HCEC 1CT (cell line): Measurements from ENCODE around the gene SOX5.

Experiments
- DNase-seq: peaks from one replicate; pipeline ENCODE4 v3.0.0-alpha.2; 2017

Gene SOX5

DNA sequence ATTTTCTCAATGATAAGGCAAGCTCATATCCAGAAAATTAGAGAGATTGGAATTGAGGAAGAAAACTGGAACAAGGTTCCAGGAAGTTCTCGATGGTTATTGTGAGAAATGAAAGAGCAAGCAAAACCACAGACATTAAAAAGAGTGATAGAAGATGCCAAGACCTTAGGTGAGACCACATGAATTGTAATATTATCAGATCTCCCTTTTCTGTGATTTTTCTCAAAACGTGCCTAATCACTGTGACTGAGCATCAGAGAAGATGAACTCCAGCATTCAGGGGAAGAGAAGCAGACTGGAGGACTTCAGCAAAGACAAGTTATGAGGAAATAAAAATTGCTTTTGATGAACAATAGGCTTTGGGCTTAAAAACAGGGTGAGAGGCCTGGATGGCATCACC lies 278.8 kb downstream of the SOX5 start:
- no peak for DNase-seq

DNA sequence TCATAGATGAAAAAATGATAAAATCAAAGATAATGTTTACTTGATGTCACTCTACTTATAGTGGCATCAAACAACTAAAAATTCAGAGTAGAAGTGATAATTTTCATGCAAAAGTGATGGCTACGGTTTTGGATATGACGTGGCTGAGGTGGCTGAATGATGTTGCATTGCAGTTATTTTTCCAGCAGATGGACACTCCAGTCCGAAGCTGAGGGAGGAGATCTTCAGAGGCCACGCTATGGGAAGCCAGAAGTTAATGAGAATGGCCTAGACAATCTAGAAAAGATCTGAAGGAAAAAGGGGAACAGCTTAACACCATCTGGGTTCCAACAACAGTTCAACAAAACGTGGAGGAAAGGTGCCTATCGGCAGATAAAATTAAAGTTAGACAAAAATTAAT lies 279.8 kb downstream of the SOX5 start:
- DNase-seq, result no peak

DNA sequence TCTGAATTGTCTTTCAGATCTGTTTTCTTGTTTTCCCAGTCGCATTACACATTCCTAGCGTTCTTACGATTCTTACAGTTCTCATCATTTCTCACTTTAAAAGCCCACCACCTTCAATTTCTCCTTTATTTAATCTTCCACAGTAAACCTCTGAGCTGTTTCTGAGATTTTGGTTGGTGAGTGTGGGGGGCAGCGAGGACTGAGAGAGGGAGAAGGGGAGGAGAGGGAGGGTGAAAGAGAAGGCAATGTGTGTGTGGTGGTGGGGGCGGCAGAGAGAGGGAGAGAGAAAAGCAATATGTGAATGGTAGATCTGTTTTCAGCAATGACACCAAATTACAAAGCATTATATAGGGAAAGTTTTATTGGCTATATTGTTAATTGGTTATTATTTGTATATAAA lies 282.6 kb downstream of the SOX5 start:
- DNase-seq, result no peak

DNA sequence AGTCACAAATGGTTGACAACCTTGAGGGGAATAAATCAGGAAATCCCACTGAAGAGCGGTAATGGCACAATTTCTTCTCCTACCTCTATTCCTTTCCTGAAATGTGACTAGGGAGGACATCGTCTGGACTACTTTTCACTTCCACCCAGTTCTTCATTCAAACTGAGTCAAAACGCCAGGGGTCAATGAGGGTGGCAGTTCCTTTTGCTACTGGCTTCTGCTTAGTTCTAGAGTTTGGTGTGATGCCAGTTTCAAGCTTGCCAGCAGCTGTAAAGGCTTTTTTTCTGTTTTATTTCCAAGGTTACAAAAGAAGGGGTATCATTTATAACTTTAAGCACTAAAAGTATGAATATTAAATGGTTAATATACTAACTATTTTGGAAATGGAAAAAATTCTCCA lies 286.5 kb downstream of the SOX5 start:
- DNase-seq, result no peak

DNA sequence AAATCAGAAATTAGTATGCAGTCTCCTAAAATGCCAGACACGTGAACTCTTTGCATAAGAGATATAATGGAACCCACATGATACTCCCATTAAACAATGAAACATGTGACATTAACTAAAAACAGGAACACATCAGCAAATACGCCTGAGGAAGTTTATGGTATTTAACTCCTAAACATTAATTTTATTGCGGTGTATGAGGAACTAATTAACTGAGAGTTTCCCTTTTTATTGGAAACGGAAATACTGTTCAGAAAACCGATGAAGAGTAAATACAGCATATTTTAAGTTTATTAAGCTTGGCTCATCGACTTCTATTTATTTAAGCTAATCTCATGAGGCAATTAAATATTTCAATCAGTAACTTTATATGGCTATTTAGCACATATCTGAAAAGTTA lies 290.3 kb downstream of the SOX5 start:
- DNase-seq, result no peak

DNA sequence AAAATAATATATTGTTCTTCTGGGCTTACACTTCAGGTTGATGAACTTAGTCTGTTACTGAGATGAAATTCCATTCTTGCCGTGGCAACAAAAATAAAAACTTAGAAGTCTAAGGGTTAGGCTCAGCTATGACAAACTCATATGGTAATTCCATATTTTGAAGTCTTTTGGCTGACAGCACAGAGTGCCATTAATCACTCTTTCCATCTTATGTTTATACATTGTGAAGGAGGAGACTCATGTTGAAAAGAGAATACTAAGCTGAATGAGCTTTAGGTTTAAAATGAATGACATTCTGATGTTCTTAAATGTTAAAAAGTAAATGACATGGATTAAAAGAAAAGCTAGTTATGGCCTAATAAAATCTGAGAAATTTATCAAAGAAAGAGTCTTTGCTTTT lies 291.9 kb downstream of the SOX5 start:
- DNase-seq, result no peak

DNA sequence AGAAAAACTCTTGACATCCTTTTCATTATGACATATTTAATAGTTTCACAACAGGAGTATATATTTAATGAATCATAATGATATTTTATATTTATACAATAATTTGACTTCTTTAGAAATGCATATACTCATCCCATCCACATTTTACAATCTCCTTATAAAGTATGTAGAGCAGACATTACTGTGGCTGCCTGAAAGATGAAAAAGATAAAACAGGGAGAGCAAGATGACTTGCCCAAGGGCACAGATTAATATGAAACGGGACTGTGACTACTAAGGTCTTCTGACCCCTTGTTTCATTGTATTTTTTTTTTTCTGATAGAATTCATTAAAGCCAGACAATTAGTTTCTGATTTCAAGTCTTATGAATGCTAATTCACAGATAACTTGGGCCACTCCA lies 293.6 kb downstream of the SOX5 start:
- no peak for DNase-seq

DNA sequence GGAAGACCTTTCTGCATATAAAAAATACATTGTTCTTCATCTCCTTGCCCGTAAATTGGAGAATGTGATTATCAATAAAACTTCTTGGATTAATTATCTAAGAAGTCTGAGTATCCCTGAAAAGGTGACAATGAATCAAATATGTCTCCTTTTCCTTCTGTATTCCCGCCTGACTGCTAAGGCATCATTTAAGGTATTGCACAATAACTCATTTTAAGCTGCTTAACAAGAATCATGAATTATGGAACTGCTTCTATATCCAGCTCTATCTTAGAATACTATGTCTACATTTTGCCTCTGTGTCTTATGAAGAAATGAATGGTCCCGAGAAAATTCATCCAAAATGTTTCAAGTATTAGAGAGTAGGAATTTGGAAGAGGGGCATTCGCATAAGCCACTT lies 294.4 kb downstream of the SOX5 start:
- no peak for DNase-seq

DNA sequence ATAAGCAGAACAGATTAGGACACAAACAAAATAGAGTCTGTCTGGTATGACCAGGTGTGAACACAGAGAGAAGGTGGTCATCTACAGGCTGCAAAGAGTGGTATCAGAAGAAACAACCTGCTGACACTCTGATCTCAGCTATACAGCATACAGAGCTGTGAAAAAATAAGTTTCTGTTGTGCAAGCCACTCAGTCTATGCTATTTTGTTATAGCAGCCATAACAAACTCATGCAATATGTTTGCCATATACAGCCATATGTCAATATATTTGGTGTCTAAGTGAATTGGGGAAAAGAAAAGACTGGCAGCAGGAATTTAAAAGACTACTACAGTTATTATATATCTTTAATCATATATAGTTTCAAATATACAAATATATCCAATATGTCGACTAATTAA lies 300.9 kb downstream of the SOX5 start:
- DNase-seq, result no peak

DNA sequence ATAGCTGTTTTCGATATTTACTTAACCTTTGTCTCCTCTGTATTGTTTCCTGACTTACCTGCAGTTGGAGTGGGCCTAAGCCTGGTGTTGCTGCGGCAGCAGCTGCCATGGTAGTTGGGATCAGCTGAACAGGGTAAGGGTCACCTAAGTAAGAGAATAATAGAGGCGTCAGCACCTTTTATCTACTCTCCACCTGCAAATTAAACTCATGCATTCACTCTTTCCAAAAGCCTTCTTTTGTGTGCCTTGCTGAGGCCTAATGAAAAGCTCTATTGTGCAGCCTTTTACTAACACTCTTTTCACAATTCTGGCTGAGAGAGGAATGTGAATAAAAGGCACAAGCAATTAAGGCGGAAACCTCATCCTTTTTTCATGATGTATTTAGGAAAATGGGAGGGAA lies 308.7 kb downstream of the SOX5 start:
- no peak for DNase-seq

DNA sequence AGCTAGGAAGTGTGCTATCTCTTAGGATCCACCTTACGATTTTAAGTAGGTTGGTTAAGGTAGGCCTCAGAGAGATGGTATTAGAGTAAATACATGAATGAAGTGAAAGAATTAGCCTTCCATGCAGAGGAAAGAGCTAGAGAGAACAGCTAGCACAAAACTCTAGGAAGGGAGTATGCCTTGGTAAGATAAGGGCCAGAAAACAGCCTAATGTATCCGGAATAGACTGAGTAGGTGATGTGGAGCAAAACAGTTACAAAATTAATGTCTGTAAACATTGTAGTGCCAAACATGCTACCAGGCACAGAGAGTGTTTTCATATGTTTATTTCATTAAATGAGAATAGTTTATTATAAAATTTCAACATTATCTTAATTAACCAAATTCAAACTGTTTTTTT lies 315.1 kb downstream of the SOX5 start:
- DNase-seq, result no peak

DNA sequence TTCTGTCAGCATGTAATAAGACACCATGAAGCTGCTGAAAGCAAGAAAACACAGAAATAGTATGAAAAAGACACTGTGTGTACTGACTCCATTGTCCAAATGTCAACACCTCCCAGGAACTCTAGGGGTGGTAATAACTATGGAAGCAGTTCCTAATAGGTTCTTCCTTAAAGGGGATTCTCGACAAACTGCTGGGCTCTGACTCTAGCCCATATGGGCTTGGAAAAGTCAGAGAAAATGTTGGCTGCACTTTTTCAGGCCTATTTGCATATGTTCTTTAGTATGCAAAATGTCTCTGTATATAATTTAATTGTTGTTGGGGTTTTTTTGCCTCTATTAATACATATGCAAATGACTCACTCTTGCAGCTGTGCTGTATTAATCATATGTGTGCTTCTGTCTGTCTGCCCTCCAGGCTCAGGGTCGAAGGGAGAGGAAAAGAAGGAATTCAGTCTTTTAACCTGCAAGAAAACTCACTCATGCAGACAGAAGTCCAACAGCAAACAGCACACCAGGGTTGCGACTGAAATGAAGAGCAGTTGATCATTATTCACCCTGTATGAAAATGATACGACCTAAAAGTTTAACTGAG lies 317.6 kb downstream of the SOX5 start:
- peak; percentile 50 for DNase-seq

DNA sequence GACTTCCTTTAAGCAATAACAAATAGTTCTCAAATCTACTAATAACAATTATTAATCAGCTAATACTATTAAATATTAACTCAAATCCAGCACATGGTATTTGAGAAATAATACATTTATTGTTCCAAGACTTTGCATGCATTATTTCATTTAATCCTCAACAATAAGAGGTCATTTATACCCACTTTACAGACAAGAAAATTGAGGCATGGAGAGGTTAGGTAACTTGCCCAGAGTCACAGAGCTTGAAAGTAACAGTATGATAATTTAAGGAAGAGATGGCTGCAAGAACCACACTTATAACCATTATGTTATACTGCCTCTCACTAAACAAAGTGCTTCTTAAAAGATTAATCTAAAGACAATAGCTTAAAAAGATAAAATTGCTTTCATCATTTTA lies 318.9 kb downstream of the SOX5 start:
- no peak for DNase-seq

DNA sequence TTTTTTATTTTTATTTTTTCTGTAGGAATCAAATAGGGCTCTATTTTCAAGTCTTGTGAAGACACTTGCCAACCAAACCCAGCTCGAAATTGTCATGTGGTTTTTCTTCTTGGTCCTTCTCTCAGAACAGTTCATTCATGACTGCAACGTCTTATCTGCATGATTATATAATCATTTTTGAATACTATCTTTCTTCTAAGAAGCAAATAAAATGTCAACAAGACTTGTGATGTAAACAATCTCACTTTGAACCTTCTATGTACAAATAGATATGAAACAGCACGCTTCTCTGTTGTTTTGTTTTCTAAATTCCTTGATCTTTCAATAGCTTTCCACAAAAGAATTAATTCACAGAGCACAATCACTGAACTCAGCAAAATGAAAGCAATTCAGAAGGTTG lies 320.7 kb downstream of the SOX5 start:
- DNase-seq, result no peak

DNA sequence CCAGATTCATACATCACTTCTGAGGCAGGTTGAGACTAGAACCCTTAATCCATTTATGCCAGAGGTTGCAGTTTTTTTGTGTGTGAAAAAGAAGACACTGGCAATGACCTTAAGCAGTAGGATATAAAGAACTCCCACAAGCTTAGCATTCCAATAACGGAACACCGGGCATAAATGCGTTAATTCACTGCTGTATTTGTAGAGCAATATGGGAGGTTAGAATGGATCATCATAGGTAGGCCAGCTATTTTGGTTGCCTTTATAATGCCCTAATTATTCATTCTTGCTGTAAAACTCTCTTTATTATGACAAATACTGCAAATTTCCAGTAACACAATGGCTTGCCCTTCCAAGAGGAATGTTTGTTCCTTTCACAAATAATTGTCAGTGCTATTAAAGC lies 322.7 kb downstream of the SOX5 start:
- DNase-seq, result no peak

DNA sequence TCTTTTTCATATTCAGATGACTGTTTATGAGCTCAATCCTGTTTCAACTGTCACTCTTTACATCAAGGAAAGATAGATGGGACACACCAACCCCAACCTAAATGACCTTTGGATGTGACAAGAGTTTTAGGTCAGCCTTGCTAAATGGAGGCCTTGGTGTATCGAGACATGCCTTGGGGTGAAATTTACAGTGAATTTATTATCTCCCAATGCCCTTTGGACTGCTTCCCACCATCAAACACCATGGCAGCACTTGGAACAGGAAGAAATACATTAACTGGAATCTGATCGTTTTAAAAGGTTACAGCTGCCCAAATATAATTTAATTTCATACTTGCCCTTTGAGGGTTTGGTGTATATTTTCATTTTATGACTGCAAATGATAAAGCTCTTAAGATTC lies 327.6 kb downstream of the SOX5 start:
- DNase-seq, result no peak

DNA sequence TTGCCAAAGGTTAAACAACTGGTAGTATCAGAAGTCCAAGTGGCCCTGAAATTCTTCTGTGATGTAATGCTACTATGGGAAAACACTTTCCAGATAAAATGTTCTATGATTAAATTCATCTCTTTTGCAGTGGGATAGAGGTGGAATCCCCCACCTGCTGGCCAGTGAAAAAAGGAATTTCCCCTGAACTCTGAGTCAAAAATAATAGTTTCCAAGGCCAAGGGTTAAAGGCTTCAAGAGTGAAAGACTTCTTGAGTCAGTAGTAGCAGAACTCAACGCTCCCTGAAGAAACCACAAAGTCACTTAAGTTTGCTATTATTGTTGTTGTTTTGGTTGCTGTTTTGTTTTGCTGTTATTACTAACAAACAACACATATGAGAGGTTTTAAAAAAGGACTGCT lies 330.8 kb downstream of the SOX5 start:
- no peak for DNase-seq

DNA sequence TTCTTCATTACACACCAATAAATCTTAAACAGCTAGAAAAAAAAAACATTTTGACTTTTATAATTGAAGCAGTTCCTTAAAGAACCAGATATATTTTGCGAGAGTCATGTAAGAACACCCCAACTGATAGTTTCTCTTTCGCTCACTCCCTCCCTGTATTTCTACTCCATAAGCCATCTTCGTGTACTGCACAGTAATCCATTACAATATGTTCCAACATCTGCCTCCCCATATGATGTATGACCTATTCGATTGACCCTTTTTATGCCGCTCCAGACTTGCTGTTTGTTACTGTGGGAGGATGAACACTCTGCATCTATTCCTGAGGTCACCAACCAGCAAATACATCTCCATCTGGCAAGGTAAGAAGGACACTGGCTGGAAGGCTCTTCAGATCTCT lies 331.7 kb downstream of the SOX5 start:
- no peak for DNase-seq

DNA sequence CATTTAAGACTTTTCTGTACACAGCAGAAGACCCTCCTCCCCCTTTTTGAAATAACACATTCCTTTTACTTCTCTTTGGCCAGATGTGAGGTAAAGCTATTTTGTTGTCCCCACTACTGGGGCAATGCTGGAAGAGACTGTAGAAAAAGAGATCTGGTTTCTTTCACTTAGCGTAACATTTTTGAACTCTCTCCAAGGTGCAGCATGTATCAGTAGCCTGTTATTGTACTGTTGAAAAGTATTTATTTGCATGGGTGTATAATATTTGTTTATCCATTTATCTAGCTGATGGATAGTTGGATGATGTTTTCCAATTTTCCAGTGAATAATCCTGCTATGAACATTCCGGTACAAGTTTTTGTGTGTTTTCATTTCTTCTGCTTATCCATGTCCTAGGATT lies 335.2 kb downstream of the SOX5 start:
- no peak for DNase-seq

DNA sequence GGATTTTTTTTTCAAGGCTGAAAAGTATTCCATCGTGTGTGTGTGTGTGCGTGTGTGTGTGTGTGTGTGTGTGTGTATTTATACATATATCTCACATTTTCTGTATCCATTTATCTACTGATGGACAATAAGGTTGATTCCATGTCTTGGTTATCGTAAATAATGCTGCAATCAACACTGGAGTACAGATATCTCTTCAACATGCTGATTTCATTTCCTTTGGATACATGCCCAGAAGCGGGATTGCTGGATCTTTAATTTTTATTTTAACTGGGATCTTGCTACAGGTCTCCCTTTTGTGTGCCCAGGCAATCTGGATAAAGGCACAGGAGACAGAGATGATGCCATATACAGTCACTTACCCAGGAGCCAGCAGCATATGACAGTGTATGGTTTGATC lies 338.1 kb downstream of the SOX5 start:
- DNase-seq, result peak; percentile 3

DNA sequence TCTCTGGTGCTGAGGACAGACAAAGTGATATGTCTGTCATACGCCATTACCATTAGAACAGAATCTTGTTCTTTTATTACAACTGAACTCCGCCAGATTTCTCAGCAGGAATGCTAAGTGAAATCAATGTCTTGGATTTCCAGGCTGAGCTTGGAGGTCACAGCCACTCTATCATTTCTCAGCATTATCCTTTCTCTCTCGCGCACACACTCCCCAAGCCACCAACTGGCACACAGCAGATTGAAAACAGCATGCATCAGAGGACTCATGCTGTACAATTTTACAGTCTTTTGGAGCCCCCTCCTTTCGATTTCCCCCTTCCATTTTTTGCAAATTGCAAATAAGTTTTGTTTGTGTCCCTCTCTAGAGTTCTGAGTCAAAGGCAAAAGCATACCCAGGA lies 348.6 kb downstream of the SOX5 start:
- DNase-seq, result no peak

DNA sequence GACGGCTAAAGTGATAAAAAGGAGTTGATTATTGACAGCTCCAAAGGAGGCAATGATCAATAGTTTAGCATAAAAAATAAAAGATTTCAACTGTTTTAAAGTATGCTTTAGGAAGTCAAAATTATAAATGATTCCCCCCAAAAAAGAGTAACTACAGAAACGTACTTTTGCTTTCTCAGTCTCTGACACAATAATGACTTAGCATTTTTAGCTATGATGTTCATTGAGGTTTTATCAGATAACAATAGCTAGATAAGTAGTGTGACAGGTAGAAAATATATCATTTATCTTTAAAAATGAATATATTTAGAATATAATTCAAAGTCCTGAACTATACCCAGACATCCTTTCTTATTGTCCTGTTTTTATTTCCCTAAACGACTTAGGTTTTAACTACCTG lies 352.9 kb downstream of the SOX5 start:
- no peak for DNase-seq

DNA sequence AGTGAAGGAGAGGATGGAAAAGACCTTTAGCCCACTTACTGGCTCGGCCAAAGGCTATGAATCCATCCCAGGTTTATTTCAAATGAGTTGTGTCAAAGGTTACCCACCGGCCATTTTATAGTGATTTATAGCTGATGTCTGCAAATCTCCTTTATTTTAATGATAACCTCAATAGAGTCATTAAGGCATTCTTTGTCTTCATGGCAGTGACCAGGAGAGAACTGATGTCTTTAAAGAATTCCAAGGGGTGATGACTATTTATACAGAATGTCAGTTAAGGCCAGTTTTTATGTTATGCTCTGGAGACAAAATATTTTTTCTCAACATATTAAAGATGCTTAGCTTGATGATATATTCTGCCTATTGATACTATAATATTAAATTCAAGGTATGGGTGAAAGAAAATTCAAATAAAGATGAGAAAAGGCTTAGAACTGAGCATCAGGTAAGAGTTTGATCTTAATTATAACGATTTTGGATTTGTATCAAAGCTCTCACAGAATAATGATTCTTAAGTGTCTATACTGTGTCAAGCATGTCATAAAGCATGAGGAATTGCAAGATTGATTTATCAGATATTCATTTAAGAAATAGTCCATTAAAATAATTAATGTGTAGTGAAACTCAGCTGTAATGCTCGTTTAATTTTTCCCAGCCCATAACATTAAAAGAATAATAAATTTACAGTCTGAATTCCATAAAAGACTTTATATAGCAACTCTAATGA lies 361.5 kb downstream of the SOX5 start:
- DNase-seq, result no peak

DNA sequence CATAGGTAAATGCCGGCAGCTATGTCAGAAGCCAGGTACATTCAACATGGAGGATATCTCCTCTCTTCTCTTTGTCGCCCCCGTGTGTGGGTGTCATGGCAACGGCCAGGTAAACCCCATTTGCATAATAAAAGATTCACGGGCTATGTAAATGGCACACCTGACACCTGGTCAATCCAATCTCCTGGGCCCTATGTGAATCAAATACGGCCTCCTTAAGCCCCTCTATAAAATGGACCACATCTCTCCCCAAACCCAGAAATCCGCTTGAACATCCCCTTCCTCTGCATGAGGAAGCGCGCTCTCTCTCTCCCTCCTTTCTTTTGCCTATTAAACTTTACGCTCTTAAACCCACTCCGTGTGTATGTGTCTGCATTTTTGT lies 363.7 kb downstream of the SOX5 start:
- no peak for DNase-seq

DNA sequence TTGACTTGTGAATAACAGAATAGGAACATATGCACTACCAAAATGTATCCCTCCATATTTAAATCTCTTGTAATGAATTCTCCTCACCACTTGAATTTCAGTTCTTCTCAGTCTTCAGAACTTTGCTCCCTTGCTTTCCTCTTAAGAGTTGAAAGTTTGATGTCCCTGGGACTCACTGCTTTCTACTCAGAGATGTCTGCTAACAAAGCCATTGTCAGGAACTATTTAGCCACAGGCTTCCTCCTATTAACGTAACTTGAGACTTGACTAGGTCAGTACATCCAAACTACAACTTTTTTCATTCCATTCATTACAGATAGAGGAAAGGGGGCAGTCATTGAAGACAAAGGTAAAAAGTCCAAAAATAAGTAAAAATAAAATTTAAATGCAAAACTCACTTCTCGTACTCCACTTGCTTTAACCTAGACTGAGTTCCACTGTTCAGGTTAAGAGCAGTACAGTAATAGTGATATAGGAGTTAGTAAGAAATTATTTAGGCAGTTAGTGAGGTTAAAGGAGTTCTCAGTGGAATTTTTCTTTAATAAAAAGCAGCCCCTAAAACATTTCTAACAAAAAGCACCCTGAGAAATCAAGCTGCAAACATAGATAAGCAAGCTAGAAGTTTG lies 364.2 kb downstream of the SOX5 start:
- DNase-seq, result no peak
